Fibroblast of skin of left quadriceps (primary cell): ENCODE measurements around the gene ZNF396.

ENCODE experiments used
- DNase-seq, 2 experiments: peaks; one replicate each; pipeline ENCODE4 v3.0.0-alpha.2; 2013; ENCODE audit warnings: low read depth in 2 of 2

Gene ZNF396

GRCh38 chr18:35376742-35377695 lies at the start of gene ZNF396:
Gene ZNF396 (minus strand): TSS chr18:35377337. CDS start chr18:35374292, 3,045 bp downstream.
- no peak for DNase-seq

DNA sequence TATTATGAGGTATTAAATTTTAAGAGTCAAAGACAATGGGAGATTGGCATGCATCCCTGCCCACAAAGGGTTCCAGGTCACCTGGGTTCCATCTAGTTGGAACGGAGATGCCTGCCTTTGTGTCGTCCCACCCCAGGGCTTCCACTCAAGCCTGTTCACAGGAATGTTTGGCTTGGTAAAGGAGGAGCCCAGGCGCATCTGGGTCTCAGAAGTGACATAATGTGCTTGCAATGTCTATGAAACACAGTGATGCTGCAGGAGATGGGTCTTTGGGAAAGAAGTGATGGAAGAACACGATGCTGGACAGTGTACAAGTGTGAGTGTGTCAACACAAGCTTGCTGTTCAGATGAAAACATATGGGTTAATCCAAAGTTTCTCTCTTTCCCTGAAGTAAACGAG lies 49.6 kb upstream of the ZNF396 start:
- DNase-seq, result no peak

DNA sequence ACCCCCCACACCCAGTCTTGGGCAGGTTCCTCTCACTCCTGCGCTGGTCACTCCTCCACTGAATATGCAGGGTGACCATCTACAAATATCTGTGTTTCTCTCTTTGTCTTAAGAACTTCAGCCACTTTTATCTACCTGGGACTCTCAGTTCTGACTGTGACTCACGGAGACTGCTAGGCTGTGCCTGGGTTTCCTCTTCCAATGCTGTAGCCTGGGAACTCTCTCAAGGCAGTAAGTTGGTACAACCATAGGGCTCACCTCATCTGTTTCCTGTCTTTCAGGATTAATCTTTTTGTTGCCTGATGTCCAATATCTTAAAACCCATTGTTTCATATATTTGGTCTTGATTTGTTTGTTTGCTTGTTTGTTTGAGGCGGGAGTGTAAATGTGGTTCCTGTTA lies 47.2 kb upstream of the ZNF396 start:
- DNase-seq, result no peak

DNA sequence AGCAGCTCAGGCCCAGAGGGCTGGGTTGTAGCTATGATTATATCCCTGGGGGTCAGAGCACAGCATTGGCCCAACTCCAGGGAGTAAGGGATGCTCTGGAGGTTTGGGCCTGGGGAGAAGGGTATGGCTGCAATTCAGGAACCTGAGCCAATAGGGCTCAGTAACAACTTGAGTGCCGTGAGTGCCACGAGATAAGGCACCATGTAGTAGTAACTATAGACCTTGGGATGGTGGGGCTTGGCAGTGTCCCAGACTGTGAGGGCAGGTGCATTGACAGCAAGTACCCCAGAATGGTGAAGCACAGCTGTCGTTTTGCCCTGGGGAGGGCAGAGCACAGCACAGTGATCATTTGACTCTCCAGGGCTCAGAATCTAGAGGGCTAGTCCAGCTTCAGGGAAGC lies 45.1 kb upstream of the ZNF396 start:
- no peak for DNase-seq

GRCh38 chr18:35418610-35419009 lies 41.5 kb upstream of the ZNF396 start:
- no peak for DNase-seq

DNA sequence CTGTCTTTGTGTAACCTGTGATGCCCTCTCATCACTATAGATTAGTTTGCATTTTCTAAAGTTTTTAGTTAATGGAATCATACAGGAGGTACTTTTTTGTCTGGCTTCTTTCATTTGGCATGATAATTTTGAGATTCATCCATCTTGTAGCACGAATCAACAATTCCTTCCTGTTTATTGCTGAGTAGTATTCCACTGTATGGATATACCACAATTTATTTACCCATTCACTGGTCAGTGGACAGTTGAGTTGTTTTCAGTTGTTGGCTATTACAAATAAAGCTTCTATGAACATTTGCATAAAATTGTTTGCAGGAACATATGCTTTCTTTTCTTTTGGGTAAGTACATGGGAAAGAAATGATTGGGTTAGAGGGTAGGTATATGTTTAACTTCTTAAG lies 40.1 kb upstream of the ZNF396 start:
- DNase-seq, result no peak

- peak; percentile 8 to 14 for DNase-seq
These were observed 38.5 kb upstream of the ZNF396 start for GRCh38 chr18:35415511-35416073.

DNA sequence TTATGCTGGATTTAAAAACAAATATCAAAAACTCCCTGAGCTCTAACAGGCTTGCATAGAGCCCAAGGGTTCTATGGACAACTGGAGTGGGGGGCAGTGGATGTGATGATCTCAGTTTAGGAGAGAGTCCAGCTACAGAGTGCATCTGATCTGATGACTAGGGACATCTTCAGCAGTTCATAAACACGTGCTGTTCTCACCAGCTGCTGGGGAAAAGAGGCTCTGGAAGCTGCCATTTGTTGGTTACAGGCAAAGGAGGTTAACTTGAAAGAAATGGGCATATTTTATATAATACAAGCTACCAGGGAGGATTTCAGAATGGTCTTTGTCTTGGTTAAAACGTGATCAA lies 36.0 kb upstream of the ZNF396 start:
- no peak for DNase-seq

- DNase-seq, result no peak
These were observed 34.7 kb upstream of the ZNF396 start for GRCh38 chr18:35411625-35412351.

GRCh38 chr18:35410561-35410960 lies 33.4 kb upstream of the ZNF396 start:
- DNase-seq, result no peak

- DNase-seq, result no peak
These were observed 32.8 kb upstream of the ZNF396 start for GRCh38 chr18:35409911-35410310.

DNA sequence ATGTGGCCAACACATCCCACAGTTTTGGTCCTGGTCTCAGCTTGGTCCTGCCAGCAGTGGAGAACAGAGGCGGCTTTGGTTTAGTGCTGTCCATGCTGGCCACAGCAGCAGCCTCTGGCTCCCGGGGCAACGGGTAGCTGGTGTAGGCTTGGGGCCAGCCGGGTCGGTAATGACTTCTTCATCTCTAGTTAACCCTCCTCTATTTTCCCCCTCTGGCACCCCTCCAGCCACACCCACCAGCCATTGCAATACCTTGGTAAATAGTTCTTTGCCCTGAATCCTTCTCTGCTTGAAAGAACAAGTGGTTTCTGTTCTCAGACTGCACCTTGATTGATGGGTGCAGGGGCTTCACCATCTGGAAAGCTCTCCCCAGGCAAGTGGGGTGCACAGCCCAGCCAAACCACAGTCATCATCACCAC lies 31.7 kb upstream of the ZNF396 start:
- no peak for DNase-seq

DNA sequence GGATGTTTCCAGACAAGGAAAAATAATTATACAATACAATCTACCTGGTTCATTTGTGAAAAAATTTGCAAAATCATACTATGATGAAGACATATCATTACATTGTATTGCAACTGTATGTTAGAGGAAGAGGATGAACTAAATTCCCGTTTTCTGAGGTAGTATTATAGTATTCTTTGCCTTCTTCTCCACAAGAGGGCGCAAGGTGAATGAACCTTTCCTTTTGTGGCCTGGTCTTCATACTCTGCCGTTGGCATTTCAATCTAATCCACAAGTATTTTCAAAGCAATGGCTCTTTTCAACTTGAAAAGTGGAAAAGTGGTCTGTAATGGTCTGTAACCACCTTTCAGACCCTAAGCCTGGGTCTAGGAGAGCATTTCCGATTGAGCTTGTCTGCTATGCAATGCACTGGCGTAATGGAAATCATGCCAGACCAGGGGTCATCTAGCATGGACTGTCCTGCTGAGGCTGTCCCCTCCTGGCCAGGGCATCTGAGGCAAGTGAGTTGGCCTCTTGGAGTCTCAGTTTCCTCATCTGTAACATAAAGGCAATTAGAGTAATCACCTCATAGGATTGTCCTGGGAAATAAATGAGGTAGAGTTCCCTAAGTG lies 30.8 kb upstream of the ZNF396 start:
- peak; percentile 50 to 59 for DNase-seq

DNA sequence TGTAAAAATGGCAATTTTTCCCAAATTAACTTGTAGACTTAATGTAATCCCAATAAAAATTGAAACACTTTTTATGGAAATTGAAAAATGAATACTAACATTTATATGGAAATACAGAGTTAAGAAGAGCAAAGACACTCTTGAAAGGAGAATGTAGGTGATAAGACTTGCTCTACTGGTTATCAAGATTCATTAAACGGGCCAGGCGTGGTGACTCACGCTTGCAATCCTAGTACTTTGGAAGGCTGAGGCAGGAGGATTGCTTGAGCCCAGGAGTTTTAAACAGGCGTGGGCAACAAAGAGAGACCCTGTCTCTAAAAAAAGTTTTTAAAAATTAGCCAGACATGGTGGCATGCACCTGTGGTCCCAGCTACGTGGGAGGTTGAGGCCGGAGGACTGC lies 29.5 kb upstream of the ZNF396 start:
- no peak for DNase-seq

DNA sequence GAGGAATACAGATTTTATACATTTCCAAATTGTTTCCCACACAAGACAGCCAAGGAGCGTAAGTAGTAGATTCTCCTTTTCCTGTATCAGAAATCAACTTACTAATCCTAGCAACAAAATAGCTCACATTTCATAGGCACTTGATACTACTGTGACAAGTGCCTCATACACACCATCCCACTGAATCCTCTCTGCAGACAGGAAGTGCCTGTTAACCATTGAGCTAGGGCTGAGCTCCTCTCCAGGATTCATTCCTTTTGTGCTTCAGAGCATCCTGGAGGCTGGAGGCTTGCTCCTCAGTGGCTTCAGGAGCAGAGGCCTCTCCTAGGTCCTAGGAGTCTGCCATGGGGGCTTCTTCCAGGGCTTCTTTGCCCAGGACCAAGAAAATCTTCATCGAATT lies 20.8 kb upstream of the ZNF396 start:
- no peak for DNase-seq

DNA sequence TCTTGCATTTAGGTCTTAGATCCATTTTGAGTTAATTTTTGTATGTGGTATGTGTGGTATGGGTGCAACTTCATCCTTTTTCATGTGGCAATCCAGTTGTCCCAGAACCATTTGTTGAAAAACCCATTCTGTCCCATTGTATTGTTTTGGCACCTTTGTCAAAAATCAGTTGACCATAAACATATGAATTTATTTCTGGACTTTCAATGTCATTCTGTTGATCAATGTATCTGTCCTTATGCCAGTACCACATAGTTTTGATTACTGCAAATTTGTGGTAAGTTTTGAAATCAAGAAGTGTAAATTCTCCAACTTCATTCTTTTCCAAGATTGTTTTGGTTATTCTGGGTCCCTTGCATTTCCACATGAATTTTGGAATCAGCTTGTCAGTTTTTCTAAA lies 16.6 kb upstream of the ZNF396 start:
- DNase-seq, result no peak

DNA sequence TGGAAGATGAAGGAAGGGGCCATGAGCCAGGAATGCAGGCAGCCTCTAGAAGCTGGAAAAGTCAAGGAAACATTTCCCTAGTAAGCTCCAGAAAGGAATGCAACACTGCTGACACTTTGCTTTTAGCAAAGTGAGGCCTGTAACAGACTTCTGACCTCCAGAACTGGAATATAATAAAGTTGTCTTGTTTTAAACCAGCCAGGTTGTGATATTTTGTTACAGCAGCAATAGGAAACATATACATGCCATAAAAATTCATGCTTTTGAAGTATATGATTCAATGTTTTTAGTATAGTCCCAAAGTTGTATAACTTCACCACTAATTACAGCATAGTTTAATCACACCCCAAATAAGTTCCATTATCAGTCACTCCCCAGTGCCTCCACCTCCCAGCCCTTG lies 15.2 kb upstream of the ZNF396 start:
- no peak for DNase-seq

- no peak for DNase-seq
These were observed 14.0 kb upstream of the ZNF396 start for GRCh38 chr18:35390951-35391700.

GRCh38 chr18:35389095-35389618 lies 12.0 kb upstream of the ZNF396 start:
- no peak for DNase-seq

DNA sequence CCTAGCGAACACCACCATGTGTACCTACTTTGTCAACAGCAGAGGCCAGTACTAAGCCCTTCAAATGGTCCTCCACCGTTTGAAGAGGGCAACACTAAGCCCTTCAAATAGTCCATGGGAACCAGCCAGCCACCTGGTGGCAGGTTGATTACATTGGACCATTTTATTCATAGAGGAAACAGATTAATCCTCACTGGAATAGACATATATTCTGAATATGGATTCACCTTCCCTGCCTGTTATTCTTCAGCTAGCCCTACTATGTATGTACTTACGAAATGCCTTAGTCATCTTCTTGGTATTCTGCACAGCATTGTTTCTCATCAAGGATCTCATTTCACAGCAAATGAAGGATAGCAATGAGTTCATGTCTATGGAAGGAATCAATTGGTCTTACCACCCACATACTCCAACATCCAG lies 10.0 kb upstream of the ZNF396 start:
- DNase-seq, result no peak

DNA sequence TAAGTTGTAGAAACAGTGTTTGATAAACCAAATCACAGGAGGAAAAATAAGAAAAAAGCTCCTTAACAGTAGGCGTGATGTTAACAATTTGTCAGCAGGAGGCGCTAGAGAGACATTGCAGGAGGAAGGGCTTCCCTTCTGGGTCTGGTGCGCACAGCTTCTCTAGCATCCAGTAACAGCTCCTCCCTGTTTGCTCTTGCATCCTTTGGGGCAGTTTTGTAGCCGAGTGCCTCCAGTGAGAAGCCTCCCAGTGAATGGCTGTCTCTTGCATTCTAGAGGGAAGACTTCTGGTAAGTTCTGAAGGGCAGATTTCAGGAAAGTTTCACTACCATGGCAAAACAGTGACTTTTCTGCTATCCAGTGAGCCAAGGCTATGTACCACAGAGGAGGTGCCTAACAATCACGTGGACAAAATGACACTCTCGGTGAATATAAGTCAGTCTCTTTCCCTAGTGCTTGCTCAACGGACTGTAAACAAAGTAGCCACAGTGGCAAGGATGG lies 9.5 kb upstream of the ZNF396 start:
- peak; percentile 31 to 35 for DNase-seq
